Ovary (tissue), 3 donors: ENCODE results near the gene CD28.

ENCODE experiments used
- CTCF ChIP-seq, 3 donors: fragments of 450-650 bp in 2 of 3; fragments of 200-600 bp in 1 of 3; IDR thresholded peaks; one replicate each; pipeline versions ENCODE4 v1.5.1 to v1.8.0; 2016 to 2022; ENCODE audit warnings: antibody characterized with exemption in 3 of 3, mild to moderate bottlenecking in 1 of 3
- EP300 ChIP-seq: sonication (generic); formaldehyde crosslinking; IDR thresholded peaks from one replicate; pipeline ENCODE4 v1.6.1; 2017; ENCODE audit warnings: antibody characterized with exemption
- POLR2A ChIP-seq: fragments of 450-650 bp; IDR thresholded peaks from one replicate; pipeline ENCODE4 v1.6.1; 2017; ENCODE audit warnings: antibody characterized with exemption, mild to moderate bottlenecking, moderate library complexity
- donor health status: DM: no; HTN: no; CAD: no.

GRCh38 chr2:203734276-203734983 is 28.0 kb downstream of the CD28 start:
- TF ChIP-seq CTCF (IDR thresholded peaks at IDR 0.05) (no peak), POLR2A (no peak), EP300 (no peak)
